WTC11 (cell line): ENCODE results near the gene DMD.

ENCODE experiments used
- ATF1 ChIP-seq: sonication (generic); formaldehyde crosslinking; IDR thresholded peaks from 2 replicates; pipeline ENCODE4 v1.8.1; 2023; ENCODE audit warnings: mild to moderate bottlenecking, moderate library complexity, missing genetic modification reagents
- ESRRA ChIP-seq: sonication (generic); formaldehyde crosslinking; IDR thresholded peaks from 2 replicates; pipeline ENCODE4 v1.8.1; 2022; ENCODE audit warnings: mild to moderate bottlenecking, missing genetic modification reagents, borderline replicate concordance
- ZNF232 ChIP-seq: sonication (generic); formaldehyde crosslinking; IDR thresholded peaks from 2 replicates; pipeline ENCODE4 v1.8.0; 2022; ENCODE audit warnings: mild to moderate bottlenecking, missing genetic modification reagents
- TF ChIP-seq, protein P1 (sequence below): sonication (generic); formaldehyde crosslinking; conservative IDR thresholded peaks from 2 replicates; pipeline ENCODE4 v1.8.1; 2023; ENCODE audit warnings: mild to moderate bottlenecking, low read depth, missing genetic modification reagents, moderate library complexity

GRCh38 chrX:31808357-31808756 lies 1403.0 kb downstream of the DMD start:
- TF ChIP-seq ZNF232 = no peak
- TF ChIP-seq ESRRA = no peak
- no peak for TF ChIP-seq ATF1
- TF ChIP-seq, protein P1, sequence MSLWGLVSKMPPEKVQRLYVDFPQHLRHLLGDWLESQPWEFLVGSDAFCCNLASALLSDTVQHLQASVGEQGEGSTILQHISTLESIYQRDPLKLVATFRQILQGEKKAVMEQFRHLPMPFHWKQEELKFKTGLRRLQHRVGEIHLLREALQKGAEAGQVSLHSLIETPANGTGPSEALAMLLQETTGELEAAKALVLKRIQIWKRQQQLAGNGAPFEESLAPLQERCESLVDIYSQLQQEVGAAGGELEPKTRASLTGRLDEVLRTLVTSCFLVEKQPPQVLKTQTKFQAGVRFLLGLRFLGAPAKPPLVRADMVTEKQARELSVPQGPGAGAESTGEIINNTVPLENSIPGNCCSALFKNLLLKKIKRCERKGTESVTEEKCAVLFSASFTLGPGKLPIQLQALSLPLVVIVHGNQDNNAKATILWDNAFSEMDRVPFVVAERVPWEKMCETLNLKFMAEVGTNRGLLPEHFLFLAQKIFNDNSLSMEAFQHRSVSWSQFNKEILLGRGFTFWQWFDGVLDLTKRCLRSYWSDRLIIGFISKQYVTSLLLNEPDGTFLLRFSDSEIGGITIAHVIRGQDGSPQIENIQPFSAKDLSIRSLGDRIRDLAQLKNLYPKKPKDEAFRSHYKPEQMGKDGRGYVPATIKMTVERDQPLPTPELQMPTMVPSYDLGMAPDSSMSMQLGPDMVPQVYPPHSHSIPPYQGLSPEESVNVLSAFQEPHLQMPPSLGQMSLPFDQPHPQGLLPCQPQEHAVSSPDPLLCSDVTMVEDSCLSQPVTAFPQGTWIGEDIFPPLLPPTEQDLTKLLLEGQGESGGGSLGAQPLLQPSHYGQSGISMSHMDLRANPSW (CRISPR knock-in tag) = no peak
